SK-N-SH treated with all-trans-retinoic acid at 6 μM for 48 hours (cell line): Measurements from ENCODE around the gene CP.

Experiments used
- BACH2 ChIP-seq: fragments of 250-450 bp; sonication (Bioruptor Pico); IDR thresholded peaks from 2 replicates; pipeline ENCODE4 v1.9.0; 2021; ENCODE audit warnings: mild to moderate bottlenecking, borderline replicate concordance
- CREB5 ChIP-seq: fragments of 250-450 bp; sonication (Bioruptor Pico); IDR thresholded peaks from 2 replicates; pipeline ENCODE4 v1.5.1; 2020; ENCODE audit warnings: low read depth, mild to moderate bottlenecking, moderate library complexity
- PATZ1 ChIP-seq: fragments of 250-450 bp; sonication (Bioruptor Pico); IDR thresholded peaks from 2 replicates; pipeline ENCODE4 v1.8.0; 2020; ENCODE audit warnings: mild to moderate bottlenecking, moderate library complexity, borderline replicate concordance
- RARB ChIP-seq: fragments of 250-450 bp; sonication (Bioruptor Pico); IDR thresholded peaks from 2 replicates; pipeline ENCODE4 v1.8.0; 2021; ENCODE audit warnings: mild to moderate bottlenecking, moderate library complexity
- ZFP3 ChIP-seq: fragments of 250-450 bp; sonication (Bioruptor Pico); IDR thresholded peaks from 2 replicates; pipeline ENCODE4 v1.5.0; 2020; ENCODE audit warnings: mild to moderate bottlenecking, moderate library complexity
- ZNF8 ChIP-seq: fragments of 450-650 bp; formaldehyde crosslinking; IDR thresholded peaks from 2 replicates; pipeline ENCODE4 v1.5.0; 2020; ENCODE audit warnings: mild to moderate bottlenecking, moderate library complexity

GRCh38 chr3:149235599-149236424 lies 14.2 kb upstream of the CP start:
- no peak for TF ChIP-seq ZNF8
- TF ChIP-seq CREB5 (CRISPR knock-in tag) = no peak
- no peak for TF ChIP-seq ZFP3 (CRISPR knock-in tag)
- no peak for TF ChIP-seq PATZ1 (CRISPR knock-in tag)
- TF ChIP-seq RARB = no peak
- TF ChIP-seq BACH2 = no peak
